Measurements from ENCODE around the gene PPP6R2. TPM values are rescaled to one million over a fixed set of nuclear protein-coding genes. Genes with fewer than 3 reads are reported as not detected.

Gene PPP6R2
- total RNA-seq, 1 experiment from 2014 or later: 47.8 TPM

DNA sequence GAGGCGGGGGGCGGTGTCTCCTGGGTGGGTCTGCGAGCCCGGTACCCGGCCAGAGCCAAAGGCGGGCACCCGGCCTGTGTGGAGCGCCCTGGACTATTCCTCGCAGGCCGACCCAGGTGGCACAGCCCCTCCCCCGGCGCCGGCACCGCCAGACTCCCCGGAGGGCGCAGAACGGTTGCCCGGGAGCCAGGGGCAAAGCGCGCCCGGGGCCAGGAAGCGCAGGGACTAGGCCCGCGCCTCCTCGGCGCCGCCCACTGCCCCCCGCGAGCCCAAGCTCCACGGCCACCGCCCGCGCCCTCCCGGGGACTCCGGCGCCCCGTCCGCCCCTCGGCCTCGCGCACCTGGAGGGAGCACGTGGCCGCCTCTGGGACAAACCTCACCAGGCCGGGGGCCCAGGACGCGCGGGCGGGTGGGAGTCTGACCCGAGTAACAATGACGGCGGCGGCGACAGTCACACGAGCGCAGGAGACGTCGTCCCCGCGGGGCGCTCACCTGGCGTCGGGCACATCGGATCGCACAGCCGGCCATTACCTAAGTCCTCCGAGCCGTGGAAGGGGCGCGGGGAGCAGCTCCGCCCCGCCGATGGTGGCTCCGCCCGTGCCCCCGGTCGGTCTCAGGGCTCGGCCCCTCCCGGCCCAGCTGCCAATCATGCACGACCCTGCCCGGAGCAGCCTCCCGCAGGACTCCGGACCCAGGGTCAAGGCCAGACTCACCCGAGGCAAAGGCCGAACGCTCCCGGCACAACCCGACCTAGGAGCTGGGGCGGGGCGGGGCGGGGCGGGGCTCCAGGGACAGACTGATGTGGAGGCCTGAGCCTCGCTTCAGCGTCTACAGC lies 43.1 kb upstream of the PPP6R2 start (continued):
- TF ChIP-seq, protein P1, sequence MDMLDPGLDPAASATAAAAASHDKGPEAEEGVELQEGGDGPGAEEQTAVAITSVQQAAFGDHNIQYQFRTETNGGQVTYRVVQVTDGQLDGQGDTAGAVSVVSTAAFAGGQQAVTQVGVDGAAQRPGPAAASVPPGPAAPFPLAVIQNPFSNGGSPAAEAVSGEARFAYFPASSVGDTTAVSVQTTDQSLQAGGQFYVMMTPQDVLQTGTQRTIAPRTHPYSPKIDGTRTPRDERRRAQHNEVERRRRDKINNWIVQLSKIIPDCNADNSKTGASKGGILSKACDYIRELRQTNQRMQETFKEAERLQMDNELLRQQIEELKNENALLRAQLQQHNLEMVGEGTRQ (CRISPR knock-in tag; IDR thresholded peaks at IDR 0.05): peak; percentile 59; the same call in 1 of the 2 replicates
- TF ChIP-seq FOXP1 (CRISPR knock-in tag; IDR thresholded peaks at IDR 0.05; ENCODE audit: borderline replicate concordance) (peak; percentile 55; the same call in 1 of the 2 replicates), IRF2 (CRISPR knock-in tag; IDR thresholded peaks at IDR 0.05; ENCODE audit: borderline replicate concordance, low read depth) (no peak), TEAD1 (CRISPR knock-in tag; IDR thresholded peaks at IDR 0.05) (peak; percentile 34; the same call in 1 of the 2 replicates), ELF4 (CRISPR knock-in tag; IDR thresholded peaks at IDR 0.05; ENCODE audit: low read depth) (0 out of 2 replicates have a peak, but pooled peaks have one; percentile 52), MYBL2 (CRISPR knock-in tag; IDR thresholded peaks at IDR 0.05) (no peak; the same call in 1 of the 2 replicates), ZNF219 (CRISPR knock-in tag; IDR thresholded peaks at IDR 0.05; ENCODE audit: borderline replicate concordance) (peak; percentile 13; the same call in 1 of the 2 replicates), SP1 (CRISPR knock-in tag; conservative IDR thresholded peaks at IDR 0.05) (peak; percentile 55), CBFB (CRISPR knock-in tag; IDR thresholded peaks at IDR 0.05; ENCODE audit: low read depth) (no peak), KAT7 (CRISPR knock-in tag; IDR thresholded peaks at IDR 0.05; ENCODE audit: borderline replicate concordance) (no peak), ZBTB21 (CRISPR knock-in tag; IDR thresholded peaks at IDR 0.05; ENCODE audit: borderline replicate concordance) (0 out of 2 replicates have a peak, but pooled peaks have one; percentile 17), NR2C2 (CRISPR knock-in tag; IDR thresholded peaks at IDR 0.05) (no peak), TCF7 (CRISPR knock-in tag; IDR thresholded peaks at IDR 0.05; ENCODE audit: low read depth) (0 out of 2 replicates have a peak, but pooled peaks have one; percentile 41)
- TF ChIP-seq, protein P2, sequence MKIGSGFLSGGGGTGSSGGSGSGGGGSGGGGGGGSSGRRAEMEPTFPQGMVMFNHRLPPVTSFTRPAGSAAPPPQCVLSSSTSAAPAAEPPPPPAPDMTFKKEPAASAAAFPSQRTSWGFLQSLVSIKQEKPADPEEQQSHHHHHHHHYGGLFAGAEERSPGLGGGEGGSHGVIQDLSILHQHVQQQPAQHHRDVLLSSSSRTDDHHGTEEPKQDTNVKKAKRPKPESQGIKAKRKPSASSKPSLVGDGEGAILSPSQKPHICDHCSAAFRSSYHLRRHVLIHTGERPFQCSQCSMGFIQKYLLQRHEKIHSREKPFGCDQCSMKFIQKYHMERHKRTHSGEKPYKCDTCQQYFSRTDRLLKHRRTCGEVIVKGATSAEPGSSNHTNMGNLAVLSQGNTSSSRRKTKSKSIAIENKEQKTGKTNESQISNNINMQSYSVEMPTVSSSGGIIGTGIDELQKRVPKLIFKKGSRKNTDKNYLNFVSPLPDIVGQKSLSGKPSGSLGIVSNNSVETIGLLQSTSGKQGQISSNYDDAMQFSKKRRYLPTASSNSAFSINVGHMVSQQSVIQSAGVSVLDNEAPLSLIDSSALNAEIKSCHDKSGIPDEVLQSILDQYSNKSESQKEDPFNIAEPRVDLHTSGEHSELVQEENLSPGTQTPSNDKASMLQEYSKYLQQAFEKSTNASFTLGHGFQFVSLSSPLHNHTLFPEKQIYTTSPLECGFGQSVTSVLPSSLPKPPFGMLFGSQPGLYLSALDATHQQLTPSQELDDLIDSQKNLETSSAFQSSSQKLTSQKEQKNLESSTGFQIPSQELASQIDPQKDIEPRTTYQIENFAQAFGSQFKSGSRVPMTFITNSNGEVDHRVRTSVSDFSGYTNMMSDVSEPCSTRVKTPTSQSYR (CRISPR knock-in tag; IDR thresholded peaks at IDR 0.05): no peak
- TF ChIP-seq, protein P3, sequence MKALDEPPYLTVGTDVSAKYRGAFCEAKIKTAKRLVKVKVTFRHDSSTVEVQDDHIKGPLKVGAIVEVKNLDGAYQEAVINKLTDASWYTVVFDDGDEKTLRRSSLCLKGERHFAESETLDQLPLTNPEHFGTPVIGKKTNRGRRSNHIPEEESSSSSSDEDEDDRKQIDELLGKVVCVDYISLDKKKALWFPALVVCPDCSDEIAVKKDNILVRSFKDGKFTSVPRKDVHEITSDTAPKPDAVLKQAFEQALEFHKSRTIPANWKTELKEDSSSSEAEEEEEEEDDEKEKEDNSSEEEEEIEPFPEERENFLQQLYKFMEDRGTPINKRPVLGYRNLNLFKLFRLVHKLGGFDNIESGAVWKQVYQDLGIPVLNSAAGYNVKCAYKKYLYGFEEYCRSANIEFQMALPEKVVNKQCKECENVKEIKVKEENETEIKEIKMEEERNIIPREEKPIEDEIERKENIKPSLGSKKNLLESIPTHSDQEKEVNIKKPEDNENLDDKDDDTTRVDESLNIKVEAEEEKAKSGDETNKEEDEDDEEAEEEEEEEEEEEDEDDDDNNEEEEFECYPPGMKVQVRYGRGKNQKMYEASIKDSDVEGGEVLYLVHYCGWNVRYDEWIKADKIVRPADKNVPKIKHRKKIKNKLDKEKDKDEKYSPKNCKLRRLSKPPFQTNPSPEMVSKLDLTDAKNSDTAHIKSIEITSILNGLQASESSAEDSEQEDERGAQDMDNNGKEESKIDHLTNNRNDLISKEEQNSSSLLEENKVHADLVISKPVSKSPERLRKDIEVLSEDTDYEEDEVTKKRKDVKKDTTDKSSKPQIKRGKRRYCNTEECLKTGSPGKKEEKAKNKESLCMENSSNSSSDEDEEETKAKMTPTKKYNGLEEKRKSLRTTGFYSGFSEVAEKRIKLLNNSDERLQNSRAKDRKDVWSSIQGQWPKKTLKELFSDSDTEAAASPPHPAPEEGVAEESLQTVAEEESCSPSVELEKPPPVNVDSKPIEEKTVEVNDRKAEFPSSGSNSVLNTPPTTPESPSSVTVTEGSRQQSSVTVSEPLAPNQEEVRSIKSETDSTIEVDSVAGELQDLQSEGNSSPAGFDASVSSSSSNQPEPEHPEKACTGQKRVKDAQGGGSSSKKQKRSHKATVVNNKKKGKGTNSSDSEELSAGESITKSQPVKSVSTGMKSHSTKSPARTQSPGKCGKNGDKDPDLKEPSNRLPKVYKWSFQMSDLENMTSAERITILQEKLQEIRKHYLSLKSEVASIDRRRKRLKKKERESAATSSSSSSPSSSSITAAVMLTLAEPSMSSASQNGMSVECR (CRISPR knock-in tag; IDR thresholded peaks at IDR 0.05; ENCODE audit: borderline replicate concordance): no peak
- TF ChIP-seq, protein P4, sequence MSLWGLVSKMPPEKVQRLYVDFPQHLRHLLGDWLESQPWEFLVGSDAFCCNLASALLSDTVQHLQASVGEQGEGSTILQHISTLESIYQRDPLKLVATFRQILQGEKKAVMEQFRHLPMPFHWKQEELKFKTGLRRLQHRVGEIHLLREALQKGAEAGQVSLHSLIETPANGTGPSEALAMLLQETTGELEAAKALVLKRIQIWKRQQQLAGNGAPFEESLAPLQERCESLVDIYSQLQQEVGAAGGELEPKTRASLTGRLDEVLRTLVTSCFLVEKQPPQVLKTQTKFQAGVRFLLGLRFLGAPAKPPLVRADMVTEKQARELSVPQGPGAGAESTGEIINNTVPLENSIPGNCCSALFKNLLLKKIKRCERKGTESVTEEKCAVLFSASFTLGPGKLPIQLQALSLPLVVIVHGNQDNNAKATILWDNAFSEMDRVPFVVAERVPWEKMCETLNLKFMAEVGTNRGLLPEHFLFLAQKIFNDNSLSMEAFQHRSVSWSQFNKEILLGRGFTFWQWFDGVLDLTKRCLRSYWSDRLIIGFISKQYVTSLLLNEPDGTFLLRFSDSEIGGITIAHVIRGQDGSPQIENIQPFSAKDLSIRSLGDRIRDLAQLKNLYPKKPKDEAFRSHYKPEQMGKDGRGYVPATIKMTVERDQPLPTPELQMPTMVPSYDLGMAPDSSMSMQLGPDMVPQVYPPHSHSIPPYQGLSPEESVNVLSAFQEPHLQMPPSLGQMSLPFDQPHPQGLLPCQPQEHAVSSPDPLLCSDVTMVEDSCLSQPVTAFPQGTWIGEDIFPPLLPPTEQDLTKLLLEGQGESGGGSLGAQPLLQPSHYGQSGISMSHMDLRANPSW (CRISPR knock-in tag; conservative IDR thresholded peaks at IDR 0.05; ENCODE audit: low read depth): no peak
- TF ChIP-seq, protein P5, sequence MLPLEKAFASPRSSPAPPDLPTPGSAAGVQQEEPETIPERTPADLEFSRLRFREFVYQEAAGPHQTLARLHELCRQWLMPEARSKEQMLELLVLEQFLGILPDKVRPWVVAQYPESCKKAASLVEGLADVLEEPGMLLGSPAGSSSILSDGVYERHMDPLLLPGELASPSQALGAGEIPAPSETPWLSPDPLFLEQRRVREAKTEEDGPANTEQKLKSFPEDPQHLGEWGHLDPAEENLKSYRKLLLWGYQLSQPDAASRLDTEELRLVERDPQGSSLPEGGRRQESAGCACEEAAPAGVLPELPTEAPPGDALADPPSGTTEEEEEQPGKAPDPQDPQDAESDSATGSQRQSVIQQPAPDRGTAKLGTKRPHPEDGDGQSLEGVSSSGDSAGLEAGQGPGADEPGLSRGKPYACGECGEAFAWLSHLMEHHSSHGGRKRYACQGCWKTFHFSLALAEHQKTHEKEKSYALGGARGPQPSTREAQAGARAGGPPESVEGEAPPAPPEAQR (CRISPR knock-in tag; IDR thresholded peaks at IDR 0.05): no peak
- TF ChIP-seq, protein P6, sequence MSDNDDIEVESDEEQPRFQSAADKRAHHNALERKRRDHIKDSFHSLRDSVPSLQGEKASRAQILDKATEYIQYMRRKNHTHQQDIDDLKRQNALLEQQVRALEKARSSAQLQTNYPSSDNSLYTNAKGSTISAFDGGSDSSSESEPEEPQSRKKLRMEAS (CRISPR knock-in tag; IDR thresholded peaks at IDR 0.05): peak; percentile 85
